ENCODE results near the gene VIM.

The VIM gene

DNA sequence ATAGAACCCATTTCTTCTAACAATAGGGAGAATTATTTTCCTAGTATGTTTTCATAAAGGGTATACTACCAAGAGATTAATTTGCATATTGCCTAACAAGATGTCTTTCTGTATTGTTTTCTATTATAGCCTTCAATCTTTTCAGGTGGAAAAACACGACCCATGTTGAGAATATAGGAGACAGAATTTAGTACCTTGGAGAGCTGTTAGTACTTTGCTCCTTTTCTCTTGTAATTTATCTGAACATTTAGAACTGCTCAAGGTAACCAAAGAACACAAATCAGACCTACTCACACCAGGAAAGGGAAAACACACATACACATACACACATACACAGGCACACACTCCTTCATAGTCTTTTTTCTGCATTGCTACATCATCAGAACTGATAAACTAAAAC, 18.7 kb upstream of the VIM start:
- in situ Hi-C loops (cut with MboI; ENCODE audit: low sequenced_read_pairs): no loop called here

DNA sequence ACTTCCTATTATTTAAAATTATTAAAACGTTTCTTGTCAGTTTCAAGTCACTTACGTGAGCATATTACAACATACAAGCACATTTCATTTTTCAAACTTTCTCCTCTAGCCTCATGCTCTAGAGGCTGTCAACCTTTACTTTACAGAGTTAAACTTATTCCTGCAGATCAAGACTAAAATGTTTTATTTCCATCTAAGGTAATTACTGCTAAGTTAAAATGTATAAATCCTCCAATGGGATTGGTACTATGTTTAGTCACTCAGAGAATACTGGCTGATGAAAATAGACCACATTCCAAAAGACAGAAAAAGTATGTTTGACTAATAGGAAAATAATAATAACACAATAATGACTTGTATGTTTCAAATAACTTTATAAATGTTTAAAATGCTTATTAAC, 18.2 kb upstream of the VIM start:
- in situ Hi-C loops (cut with MboI; ENCODE audit: low sequenced_read_pairs): no loop called here

DNA sequence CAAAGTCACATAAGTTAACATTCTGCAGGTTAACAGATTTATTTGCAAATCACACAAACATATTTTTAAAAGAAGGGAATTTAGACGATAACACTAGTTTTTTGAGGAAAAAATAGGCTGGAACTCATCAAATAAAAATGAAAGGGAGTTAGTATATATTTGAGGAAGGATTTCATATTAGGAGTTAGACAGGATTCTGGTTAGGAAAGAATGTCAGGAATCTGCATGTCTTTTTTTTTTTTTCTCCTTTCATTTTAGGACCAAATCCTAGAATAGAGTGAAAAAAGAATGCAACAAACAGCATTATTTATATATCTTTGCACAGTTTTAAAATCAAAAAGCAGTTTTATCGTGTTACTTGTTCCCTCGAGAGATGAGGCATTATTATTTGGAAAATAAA, 17.7 kb upstream of the VIM start:
- in situ Hi-C loops (cut with MboI; ENCODE audit: low sequenced_read_pairs): no loop called here

DNA sequence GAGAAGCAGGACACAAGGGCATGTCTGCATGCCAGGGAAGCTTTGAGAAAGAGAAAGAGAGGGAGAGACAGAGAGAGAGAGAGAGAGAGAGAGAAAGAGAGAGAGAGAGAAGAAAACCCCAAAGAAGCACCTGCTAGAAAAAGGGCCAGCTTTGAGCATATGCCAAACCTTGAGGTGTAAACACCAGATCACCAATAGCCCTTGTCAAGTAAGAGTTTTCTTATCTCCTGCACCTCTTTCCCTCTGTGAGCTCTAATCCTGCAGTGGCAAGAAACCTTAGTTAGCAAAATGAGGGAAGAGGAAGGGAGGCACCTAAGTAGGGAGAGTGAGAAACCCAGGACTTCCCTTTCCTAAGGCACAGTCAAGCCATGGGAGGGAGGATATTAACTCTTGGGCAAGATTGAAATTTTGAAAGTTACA, 15.2 kb upstream of the VIM start:
- in situ Hi-C loops (cut with MboI; ENCODE audit: low sequenced_read_pairs): no loop called here

DNA sequence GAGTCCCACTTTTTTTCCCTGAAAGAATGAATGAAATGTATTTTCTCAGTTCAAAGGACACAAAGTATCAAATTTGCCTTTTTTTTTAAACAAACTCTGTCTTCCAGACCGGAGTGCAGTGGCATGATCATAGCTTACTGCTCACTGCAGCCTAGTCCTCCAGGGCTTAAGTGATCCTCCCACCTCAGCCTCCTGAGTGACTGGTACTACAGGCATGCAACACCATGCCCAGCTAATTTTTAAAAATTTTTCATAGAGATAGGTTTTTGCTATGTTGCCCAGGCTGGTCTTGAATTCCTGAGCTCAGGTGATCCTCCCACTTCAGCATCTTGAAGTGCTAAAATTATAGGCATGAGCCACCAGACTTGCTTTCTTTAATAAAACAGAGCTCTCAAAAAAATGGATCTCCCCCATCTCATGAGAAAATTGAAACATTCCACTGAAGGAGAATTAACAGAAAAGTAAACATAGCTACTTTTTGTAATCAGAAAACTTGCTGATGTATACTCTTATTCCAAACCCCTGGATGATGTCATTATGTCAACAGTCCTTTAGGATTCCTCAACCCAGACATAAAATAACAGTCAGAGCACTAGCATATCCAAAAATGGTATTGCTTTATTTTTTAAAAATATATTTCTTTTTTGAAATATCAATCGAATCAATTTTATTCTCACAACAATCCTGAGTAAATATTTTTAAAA, 14.2 kb upstream of the VIM start:
- in situ Hi-C loops (cut with MboI; ENCODE audit: low sequenced_read_pairs): no loop called here

DNA sequence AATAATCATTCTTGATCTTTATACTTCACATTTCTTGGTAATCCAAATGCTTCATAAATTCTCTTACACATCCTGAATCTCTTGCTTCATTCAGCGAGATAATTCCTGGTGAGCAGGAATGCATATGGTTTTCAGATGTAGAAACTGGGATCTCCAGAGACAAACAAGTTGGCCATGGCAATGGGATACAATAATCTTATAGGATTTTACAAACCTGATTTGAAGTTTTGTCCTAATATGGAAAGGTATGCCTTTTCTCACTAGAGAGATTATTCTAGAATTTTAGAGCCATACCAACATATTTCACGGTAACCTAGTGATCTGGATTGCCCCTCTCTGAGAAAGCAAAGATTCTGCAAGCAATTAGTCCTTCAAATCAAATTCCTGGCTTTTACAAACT, 13.5 kb upstream of the VIM start:
- in situ Hi-C loops (cut with MboI; ENCODE audit: low sequenced_read_pairs): no loop called here

DNA sequence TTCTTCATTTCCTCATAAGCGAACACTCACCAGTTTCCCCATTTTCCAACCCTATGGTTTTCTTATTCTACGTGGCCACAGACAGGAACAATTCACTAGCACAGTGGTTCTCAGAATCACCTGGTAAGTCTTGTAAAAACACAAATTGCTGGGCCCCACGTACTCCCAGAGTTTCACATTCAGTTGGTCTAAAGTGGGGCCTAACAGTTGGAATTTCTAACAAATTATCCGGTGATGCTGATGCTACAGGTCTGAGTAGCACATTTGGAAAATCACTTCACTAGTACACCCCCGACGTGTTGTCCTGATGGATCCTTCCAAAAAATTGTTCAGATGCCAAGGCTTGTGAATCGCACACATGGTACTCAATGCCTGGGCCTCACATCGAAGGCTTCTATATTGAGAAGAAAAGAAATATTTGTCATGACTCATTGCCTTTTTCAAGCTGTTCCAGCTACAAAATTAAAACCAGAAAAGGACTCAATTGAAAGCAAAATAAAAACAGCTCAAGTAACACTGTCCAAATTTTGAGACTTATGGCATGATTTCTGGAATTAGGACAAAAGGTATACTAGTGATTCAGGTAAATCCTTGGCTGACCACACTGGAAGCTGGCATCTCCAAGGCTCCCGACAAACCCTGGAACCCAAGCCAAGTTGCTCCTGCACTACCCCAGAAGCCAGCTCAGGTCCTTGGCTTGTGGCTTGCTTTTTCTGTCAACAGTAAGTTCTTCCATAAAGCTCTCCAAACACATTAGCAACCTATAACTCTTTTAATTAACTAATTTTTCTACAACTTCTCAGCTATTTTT, 12.9 kb upstream of the VIM start:
- in situ Hi-C loops (cut with MboI; ENCODE audit: low sequenced_read_pairs): no loop called here

DNA sequence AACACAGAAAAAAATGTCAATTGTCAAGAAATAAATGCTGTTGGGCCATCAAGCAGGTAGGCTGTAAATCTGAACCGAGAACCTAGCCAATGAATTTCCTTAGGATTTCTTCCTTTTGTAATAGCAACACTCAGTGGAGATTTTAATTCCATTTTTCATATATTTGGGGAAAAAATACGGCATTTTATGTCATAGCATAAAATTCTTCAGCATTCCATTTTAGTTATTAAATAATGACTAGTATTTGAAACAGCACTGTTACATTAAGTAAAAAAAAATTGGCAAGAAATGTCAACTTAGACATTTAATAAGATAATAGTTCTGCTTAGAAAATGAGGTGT, 12.3 kb upstream of the VIM start:
- in situ Hi-C loops (cut with MboI; ENCODE audit: low sequenced_read_pairs): no loop called here

DNA sequence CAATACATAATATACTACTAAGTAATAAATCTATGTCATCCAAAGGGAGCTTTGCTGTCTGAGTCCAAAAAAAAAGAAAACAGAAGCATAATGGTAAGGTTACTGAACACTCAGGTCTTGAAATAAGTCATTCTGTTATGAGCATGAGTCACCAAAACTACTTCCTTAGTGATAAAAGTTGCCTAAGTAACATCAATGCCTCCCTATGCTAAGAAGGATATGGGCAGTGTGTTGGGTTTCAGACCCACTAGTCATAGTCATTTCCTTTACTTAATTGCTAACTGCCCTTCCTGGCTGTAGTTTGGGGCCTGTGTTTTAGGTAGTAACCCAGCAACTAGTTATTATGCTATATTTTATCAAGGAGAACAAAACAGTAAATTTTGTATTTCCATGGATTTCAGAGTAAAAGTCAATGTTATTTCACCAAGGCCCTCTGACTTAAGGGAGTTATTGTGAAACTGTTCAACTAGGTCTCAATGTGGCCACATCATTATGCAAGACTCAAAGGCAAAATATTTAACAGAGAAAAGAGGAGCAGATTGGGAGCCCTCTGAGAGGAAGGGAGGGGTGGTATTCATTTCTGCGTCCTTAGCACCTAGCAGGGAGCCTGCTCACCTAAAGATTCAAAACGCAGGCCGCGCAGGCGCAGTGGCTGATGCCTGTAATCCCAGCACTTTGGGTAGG, 11.7 kb upstream of the VIM start:
- in situ Hi-C loops (cut with MboI; ENCODE audit: low sequenced_read_pairs): no loop called here

DNA sequence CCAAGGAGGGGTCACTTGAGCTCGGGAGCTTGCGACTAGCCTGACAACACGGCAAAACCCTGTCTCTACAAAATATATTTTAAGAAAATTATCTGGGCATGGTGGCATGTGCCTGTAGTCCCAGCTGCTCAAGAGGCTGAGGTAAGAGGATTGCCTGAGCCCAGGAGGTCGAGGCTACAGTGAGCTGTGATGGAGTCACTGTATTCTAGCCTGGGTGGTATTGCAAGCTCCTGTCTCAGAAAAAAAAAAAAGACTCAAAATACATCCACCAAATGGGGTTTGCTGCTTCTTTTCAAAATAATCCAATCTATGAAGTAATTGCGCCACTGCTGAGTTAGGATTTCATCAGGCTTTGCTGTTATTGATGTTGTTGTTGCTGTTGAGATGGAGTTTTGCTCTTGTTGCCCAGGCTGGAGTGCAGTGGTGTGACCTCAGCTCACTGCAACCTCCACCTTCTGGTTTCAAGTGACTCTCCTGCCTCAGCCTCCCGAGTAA, 11.1 kb upstream of the VIM start:
- in situ Hi-C loops (cut with MboI; ENCODE audit: low sequenced_read_pairs): no loop called here

DNA sequence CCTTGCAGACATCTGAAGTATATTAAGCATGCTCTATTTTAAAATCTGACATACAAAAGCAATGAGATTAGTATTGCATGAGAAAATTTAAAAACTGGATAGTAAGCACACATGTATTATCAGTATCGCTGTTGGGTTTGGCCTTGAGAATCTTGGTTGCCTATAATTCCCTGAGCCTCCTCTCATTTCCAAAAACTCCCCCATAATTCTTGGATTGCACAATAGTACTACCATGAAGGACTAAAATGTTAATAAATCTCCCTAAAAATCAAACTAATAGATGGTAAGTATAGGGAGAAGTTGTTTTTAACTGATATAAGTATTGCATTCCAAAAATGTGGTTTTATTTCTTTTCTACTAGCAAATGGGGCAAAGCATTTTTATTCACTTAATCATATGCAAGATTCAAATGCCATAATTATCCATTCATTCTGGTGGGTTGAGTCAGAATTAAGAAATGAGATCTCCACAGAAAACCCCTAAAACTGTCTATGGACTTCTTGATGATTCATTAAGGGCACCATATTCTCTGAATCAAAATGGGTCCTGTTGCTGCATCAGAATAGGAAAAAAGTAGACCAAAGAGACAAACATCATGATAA, 10.3 kb upstream of the VIM start:
- in situ Hi-C loops (cut with MboI; ENCODE audit: low sequenced_read_pairs): no loop called here

DNA sequence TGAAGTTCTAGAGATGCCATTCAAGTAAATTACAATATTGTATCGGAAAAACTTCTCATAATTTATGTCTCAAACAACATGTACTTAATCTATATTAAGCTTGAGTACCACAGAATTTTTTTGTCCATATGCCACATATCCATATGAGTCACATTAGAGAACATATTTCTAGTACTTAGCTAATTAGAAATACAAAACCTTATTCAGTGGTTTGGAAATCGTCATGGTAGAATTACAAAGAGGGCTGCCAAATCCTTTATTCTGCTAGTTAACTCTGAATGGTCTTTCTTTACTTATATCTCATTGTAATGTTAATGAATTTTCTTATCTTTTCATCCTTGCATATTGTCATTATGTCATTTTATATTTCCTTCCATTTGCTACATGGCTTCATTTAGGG, 9.0 kb upstream of the VIM start:
- in situ Hi-C loops (cut with MboI; ENCODE audit: low sequenced_read_pairs): no loop called here

DNA sequence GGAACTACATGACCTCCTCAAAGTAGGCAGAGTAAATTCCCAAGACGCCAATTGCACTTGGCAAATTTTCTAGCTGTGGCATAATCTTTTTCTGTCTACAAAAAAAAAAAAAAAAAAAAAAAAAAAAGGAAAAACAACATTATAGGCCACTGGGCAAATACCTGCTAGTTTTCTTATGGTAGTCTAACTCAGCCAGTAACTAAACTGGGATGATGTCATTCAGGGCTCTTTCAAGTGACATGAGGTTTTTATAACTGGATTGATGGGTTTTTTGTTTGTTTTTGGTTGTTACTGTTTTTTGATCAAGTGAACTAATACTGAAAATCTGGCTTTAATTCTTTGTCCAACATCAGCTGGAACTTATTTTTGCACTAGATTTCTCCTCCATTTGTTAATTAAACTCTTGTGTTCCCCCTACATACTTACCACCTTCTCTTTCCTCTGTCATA, 7.4 kb upstream of the VIM start:
- in situ Hi-C loops (cut with MboI; ENCODE audit: low sequenced_read_pairs): no loop called here

DNA sequence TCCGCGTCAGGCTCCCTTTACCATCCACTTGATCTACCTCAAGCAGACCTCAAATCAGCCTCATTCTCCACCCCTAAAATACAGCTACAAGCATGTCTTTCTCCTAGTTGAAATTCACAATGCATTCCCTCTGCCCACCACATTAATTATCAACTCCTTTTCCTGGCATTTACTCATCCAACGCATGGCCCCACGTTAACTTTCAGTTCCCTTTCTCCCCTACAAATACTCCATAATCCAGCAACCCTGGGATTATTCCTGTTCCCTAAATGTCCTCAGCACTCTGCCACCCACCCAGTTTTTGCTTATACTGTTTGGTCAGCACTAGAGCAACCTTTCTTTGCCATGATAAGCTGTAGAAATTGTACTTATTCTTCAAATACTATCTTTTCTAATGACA, 5.7 kb upstream of the VIM start:
- in situ Hi-C loops (cut with MboI; ENCODE audit: low sequenced_read_pairs): no loop called here

DNA sequence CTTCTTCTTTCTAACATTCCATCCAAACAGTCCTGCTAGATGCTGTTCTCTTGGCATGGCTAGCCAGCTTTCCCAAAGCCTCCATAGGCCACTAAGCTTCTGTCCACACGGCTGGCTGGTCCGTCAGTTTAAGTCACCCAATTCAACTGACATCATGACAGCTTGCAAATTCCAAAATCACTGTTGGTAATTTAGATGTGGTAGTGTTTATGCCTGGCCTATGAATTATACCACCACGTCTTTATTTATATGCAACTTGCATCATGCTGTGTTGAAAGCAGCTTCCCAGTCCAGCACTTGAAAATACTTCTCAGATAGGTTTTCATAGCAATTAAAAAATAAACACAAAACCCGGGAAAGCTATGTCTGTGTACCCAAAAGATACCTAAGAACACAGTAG, 2.2 kb upstream of the VIM start:
- in situ Hi-C loops (cut with MboI; ENCODE audit: low sequenced_read_pairs): no loop called here

DNA sequence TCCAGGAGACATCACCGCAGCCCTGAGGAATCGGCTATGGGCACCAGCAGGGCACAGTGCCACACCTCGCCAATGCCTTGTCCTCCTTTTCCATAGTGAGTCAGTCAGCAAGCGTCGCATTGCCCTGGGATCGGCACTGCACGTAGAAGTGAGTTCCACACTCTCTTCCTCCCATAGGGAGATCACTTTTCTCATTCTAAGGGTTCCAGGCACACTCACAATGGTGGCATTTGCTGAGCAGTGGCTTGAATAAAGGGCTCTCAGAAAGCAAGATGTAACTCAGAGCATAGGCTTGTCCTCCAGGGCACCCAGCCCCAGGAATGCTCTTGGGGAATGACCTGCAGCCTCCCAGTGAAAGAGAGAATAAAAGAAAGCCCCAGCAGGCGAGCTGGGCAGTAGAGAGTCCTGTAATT, 1.1 kb upstream of the VIM start:
- in situ Hi-C loops (cut with MboI; ENCODE audit: low sequenced_read_pairs): no loop called here

DNA sequence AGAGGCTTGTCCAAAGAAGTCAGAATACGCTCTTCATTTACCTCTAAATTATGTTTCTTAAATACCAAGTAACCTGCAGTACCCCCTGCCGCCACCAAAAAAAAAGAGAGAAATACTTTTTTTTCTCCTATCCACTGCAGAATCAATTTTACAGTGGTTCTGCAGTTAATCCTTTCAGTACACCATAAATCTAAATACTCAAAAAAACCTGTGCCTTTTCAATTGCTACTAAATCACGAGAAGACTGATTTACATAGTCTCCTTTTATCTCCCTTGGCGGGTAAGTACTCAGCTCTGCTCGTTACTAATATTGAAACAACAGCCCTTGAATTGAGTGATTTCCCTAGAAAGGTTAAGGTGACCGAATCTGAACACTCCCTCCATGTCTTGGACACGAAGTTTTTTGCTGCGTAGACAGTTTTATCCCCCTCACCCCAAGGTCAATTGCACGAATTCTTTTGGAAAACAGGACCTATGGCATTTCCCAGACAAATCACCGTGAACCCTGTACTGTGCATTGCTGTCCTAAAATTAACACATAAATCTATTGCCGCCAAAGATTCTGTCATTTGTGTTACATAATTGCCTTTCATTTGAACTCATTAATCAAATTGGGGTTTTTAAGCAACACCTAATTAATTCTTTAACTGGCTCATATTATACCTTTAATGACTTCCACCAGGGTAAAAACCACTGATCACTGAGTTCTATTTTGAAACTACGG, 512 bp upstream of the VIM start:
- in situ Hi-C loops (cut with MboI; ENCODE audit: low sequenced_read_pairs): no loop called here

DNA sequence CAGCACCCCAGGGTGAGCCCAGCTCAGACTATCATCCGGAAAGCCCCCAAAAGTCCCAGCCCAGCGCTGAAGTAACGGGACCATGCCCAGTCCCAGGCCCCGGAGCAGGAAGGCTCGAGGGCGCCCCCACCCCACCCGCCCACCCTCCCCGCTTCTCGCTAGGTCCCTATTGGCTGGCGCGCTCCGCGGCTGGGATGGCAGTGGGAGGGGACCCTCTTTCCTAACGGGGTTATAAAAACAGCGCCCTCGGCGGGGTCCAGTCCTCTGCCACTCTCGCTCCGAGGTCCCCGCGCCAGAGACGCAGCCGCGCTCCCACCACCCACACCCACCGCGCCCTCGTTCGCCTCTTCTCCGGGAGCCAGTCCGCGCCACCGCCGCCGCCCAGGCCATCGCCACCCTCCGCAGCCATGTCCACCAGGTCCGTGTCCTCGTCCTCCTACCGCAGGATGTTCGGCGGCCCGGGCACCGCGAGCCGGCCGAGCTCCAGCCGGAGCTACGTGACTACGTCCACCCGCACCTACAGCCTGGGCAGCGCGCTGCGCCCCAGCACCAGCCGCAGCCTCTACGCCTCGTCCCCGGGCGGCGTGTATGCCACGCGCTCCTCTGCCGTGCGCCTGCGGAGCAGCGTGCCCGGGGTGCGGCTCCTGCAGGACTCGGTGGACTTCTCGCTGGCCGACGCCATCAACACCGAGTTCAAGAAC, 1.1 kb downstream of the VIM start:
- in situ Hi-C loops (cut with MboI; ENCODE audit: low sequenced_read_pairs): no loop called here

DNA sequence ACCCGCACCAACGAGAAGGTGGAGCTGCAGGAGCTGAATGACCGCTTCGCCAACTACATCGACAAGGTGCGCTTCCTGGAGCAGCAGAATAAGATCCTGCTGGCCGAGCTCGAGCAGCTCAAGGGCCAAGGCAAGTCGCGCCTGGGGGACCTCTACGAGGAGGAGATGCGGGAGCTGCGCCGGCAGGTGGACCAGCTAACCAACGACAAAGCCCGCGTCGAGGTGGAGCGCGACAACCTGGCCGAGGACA, 1.6 kb downstream of the VIM start:
- in situ Hi-C loops (cut with MboI; ENCODE audit: low sequenced_read_pairs): no loop called here

DNA sequence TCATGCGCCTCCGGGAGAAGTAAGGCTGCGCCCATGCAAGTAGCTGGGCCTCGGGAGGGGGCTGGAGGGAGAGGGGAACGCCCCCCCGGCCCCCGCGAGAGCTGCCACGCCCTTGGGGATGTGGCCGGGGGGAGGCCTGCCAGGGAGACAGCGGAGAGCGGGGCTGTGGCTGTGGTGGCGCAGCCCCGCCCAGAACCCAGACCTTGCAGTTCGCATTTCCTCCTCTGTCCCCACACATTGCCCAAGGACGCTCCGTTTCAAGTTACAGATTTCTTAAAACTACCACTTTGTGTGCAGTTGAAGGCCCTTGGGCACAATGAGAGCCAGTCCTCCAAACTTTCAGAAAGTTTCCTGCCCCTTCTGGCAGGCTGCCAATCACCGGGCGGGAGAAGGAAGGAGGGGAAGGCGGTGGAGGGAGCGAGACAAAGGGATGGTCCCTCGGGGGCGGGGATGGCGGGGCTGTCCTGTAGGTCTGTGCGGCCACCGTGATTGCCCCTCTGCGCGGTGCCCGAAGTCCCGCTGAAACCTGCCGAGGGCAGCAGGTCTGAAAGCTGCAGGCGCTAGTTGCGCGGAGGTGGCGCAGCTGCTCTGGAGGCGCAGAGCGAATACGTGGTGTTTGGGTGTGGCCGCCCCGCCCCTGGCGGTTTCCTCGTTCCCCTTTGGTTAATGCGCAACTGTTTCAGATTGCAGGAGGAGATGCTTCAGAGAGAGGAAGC, 2.1 kb downstream of the VIM start:
- in situ Hi-C loops (cut with MboI; ENCODE audit: low sequenced_read_pairs): no loop called here

All from HL-60/S4 treated with retinoic acid at 250 ng/mL for 4 days and 3 days (cell line).